Panc1 (cell line): ENCODE measurements around the gene PRKCA. TPM values are rescaled to one million over a fixed set of nuclear protein-coding genes. Genes with fewer than 3 reads are reported as not detected.

Experiments
- ATAC-seq: fragments of 200-7000 bp; cut with Tn5 transposase; 2 replicates; pipeline ENCODE4 v1.9.1; 2020; ENCODE audit warnings: mild to moderate bottlenecking, moderate library complexity
- BruUV-seq: library from RNA; stranded (reverse); fragments of 400-500 nt; replicated peaks from 2 replicates; lab custom pipeline; 2021; lab: Mats Ljungman, UMichigan
- CTCF ChIA-PET: fragments of 300-600 bp; sonication (Branson Sonifier 250); formaldehyde crosslinking; loops from one replicate; lab custom pipeline; 2022; ENCODE audit warnings: antibody characterized with exemption; lab: Charles Lee
- POLR2A ChIA-PET: fragments of 300-600 bp; sonication (Branson Sonifier 250); formaldehyde crosslinking; loops from one replicate; lab custom pipeline; 2022; ENCODE audit warnings: antibody characterized with exemption; lab: Charles Lee
- DNase-seq: peaks from one replicate; pipeline ENCODE4 v3.0.0-alpha.2; 2010; ENCODE audit warnings: low read depth, low spot score
- H3K27ac ChIP-seq: 2 replicates; pipeline ENCODE4 v1.5.1; 2011; ENCODE audit warnings: mild to moderate bottlenecking, low read length, inconsistent platforms
- H3K27me3 ChIP-seq: fragments of 200-500 bp; sonication (Bioruptor generic); 2 replicates; pipeline ENCODE4 v1.6.0; 2014; ENCODE audit warnings: low read length, inconsistent platforms; ENCODE audit not compliant: control insufficient read depth, insufficient read depth
- H3K36me3 ChIP-seq: fragments of 200-500 bp; sonication (Bioruptor generic); 2 replicates; pipeline ENCODE4 v1.5.1; 2014; ENCODE audit warnings: inconsistent platforms, mild to moderate bottlenecking, low read length, moderate library complexity; ENCODE audit not compliant: control insufficient read depth, insufficient read depth
- H3K4me1 ChIP-seq: 2 replicates; pipeline ENCODE4 v1.5.1; 2011; ENCODE audit warnings: inconsistent platforms, mild to moderate bottlenecking, low read length, moderate library complexity; ENCODE audit not compliant: control insufficient read depth, insufficient read depth
- H3K4me3 ChIP-seq, 2 experiments: 2 replicates each; pipeline ENCODE4 v1.5.1; 2011 to 2012; ENCODE audit warnings: low read depth in 2 of 2, low read length in 2 of 2, mild to moderate bottlenecking in 2 of 2, inconsistent platforms in 1 of 2, moderate library complexity in 1 of 2
- H3K9me3 ChIP-seq: fragments of 200-500 bp; sonication (Bioruptor generic); 2 replicates; pipeline ENCODE4 v1.5.1; 2014; ENCODE audit warnings: low read depth, mild to moderate bottlenecking, inconsistent platforms, low read length, moderate library complexity; ENCODE audit not compliant: control insufficient read depth, insufficient read depth
- POLR2AphosphoS5 ChIP-seq: IDR thresholded peaks from 2 replicates; pipeline ENCODE4 v1.6.1; 2012; ENCODE audit warnings: mild to moderate bottlenecking, low read depth, low read length, moderate library complexity
- REST ChIP-seq, 2 experiments: IDR thresholded peaks; 2 replicates each; pipeline ENCODE4 v1.6.1; 2011 to 2012; ENCODE audit warnings: low read depth in 2 of 2, control low read depth in 1 of 2, low read length in 1 of 2, mild to moderate bottlenecking in 1 of 2, moderate library complexity in 1 of 2; ENCODE audit not compliant: insufficient read depth in 1 of 2
- SIN3A ChIP-seq: IDR thresholded peaks from 2 replicates; pipeline ENCODE4 v1.6.1; 2012; ENCODE audit warnings: low read depth, mild to moderate bottlenecking, low read length, moderate library complexity, borderline replicate concordance; ENCODE audit not compliant: insufficient read depth
- TCF7L2 ChIP-seq: IDR thresholded peaks from 2 replicates; pipeline ENCODE4 v1.6.1; 2011; ENCODE audit warnings: mild to moderate bottlenecking, low read depth, low read length, inconsistent platforms
- in situ Hi-C: cut with HindIII; loops from 2 replicates; pipeline ENCODE4 v1.10.0; 2016; ENCODE audit warnings: low sequenced_read_pairs, low pct_unique_long_range_greater_than_20kb
- intact Hi-C: fragments of 100-400 bp; cut with micrococcal nuclease; formaldehyde crosslinking; loops from one replicate; pipeline ENCODE4 v1.10.0; 2022; ENCODE audit not compliant: unreplicated experiment
- total RNA-seq: library from RNA; stranded (reverse); gene quantifications from one replicate; pipeline ENCODE4 v1.2.1, GENCODE V29; 2021; ENCODE audit not compliant: unreplicated experiment
- TF ChIP-seq, protein P1 (sequence below): fragments of 450-650 bp; IDR thresholded peaks from 2 replicates; pipeline ENCODE4 v1.5.1; 2017; ENCODE audit warnings: mild to moderate bottlenecking

PRKCA gene
- total RNA-seq, 1 experiment from 2014 or later: 53.0 TPM

GRCh38 chr17:66371561-66371960, 69.1 kb downstream of the PRKCA start:
- Histone ChIP-seq H3K27me3 (no peaks in the 10 kb centered on the region), H3K4me1 (peaks cover 40% of the 10 kb centered on the region), H3K27ac (no peak overlapping the region), H3K36me3 (no peaks in the 10 kb centered on the region), H3K9me3 (no peaks in the 10 kb centered on the region), H3K4me3 (no peak overlapping the region)
- POLR2A ChIA-PET: no interaction called here
- in situ Hi-C loops: no loop called here
- DNase-seq (no peak), ATAC-seq (no peak)
- no TSS peak for BruUV-seq
- CTCF ChIA-PET: no interaction called here
- no peak for TF ChIP-seq TCF7L2
- TF ChIP-seq POLR2AphosphoS5: no peak
- TF ChIP-seq, protein P1, sequence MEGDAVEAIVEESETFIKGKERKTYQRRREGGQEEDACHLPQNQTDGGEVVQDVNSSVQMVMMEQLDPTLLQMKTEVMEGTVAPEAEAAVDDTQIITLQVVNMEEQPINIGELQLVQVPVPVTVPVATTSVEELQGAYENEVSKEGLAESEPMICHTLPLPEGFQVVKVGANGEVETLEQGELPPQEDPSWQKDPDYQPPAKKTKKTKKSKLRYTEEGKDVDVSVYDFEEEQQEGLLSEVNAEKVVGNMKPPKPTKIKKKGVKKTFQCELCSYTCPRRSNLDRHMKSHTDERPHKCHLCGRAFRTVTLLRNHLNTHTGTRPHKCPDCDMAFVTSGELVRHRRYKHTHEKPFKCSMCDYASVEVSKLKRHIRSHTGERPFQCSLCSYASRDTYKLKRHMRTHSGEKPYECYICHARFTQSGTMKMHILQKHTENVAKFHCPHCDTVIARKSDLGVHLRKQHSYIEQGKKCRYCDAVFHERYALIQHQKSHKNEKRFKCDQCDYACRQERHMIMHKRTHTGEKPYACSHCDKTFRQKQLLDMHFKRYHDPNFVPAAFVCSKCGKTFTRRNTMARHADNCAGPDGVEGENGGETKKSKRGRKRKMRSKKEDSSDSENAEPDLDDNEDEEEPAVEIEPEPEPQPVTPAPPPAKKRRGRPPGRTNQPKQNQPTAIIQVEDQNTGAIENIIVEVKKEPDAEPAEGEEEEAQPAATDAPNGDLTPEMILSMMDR: no peak
- TF ChIP-seq REST (IDR thresholded peaks at IDR 0.05; ENCODE audit: insufficient read depth in 1 of 2, low read depth in 2 of 2, low read length in 1 of 2): no peak
- intact Hi-C loops: no loop called here

DNA sequence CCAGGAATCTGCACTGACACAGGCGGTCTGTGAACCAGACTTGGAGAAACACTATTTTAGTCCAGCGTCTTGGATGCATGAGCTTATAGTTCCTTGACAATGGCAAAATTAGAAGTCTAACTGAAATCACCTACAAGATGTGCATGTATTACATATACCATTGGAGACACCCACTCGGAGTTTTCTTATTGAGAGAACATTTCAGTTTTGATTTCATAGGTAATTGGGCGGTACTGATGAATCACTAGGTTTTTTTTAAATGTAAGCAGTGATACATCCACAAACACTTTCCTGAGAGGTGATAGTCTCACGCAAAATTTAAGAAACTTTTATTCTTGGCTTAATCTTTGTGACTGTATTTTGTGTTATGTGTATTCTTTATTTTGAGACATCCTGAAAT, 69.8 kb downstream of the PRKCA start:
- Histone ChIP-seq H3K36me3 (no peaks in the 10 kb centered on the region), H3K4me1 (peaks cover 36% of the 10 kb centered on the region), H3K4me3 (no peak overlapping the region), H3K27ac (no peak overlapping the region), H3K27me3 (no peaks in the 10 kb centered on the region), H3K9me3 (no peaks in the 10 kb centered on the region)
- DNase-seq: no peak
- intact Hi-C loops (no loop called here), in situ Hi-C loops (no loop called here)
- no peak for ATAC-seq
- CTCF ChIA-PET: no interaction called here
- TF ChIP-seq REST (IDR thresholded peaks at IDR 0.05; ENCODE audit: insufficient read depth in 1 of 2, low read depth in 2 of 2, low read length in 1 of 2) (no peak), POLR2AphosphoS5 (no peak), TCF7L2 (no peak), SIN3A (no peak)
- TF ChIP-seq, protein P1: no peak
- POLR2A ChIA-PET: no interaction called here
- BruUV-seq: no TSS peak
